Inflammatory macrophage treated with lipopolysaccharide for 1 hour (primary cell): Measurements from ENCODE around the gene MITF.
A peak's percentile ranks its signal among the peaks of the same experiment; 100 is the strongest.

Experiments used
- DNase-seq, 2 donors: peaks; one replicate each; pipeline ENCODE4 v3.0.0-alpha.2; 2020 to 2022

The MITF gene, protein sequence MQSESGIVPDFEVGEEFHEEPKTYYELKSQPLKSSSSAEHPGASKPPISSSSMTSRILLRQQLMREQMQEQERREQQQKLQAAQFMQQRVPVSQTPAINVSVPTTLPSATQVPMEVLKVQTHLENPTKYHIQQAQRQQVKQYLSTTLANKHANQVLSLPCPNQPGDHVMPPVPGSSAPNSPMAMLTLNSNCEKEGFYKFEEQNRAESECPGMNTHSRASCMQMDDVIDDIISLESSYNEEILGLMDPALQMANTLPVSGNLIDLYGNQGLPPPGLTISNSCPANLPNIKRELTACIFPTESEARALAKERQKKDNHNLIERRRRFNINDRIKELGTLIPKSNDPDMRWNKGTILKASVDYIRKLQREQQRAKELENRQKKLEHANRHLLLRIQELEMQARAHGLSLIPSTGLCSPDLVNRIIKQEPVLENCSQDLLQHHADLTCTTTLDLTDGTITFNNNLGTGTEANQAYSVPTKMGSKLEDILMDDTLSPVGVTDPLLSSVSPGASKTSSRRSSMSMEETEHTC

DNA sequence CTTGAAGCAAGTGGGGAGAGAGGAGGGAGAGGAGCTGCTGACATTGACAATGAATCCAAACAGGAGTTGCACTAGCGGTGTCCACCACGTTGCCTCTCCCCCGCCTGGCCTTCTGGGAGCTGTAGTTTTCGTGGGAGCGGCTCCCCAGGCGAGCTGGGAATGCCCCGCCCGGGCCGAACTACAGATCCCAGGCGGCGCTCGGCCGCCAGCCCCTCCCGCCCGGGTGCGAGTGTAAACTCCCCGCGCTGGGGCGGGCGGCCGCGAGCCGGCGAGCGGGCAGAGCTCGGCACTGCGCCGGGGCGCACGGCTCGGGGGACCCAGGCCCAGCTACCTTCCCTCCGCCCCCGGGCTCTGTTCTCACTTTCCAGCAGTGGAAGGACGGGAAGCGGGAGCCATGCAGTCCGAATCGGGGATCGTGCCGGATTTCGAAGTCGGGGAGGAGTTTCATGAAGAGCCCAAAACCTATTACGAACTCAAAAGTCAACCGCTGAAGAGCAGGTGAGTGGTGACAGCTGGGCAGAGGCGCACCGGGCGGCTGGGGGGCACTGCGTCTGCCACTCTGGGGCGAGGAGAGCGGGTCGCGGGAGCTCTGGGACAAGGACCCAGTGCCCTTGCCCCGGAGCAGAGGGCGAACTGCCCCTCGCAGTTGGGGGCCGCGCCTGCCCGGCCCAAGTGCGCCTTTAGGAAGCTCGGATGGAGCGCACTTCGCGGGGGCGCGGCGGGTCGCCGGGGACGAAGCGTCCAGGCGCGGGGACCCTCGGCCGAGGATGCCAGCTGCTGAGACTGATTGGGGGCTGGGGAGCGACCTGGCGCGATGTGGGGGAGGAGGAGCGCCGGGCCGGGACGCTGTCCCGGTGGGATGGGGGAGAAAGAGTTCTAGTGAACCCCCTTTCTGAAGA, at the start of gene MITF:
Gene MITF (plus strand): TSS at position 261 of the 899 bp plus-strand sequence. CDS start 134 bp downstream, at position 395.
- DNase-seq: peak; percentile 93 to 94

DNA sequence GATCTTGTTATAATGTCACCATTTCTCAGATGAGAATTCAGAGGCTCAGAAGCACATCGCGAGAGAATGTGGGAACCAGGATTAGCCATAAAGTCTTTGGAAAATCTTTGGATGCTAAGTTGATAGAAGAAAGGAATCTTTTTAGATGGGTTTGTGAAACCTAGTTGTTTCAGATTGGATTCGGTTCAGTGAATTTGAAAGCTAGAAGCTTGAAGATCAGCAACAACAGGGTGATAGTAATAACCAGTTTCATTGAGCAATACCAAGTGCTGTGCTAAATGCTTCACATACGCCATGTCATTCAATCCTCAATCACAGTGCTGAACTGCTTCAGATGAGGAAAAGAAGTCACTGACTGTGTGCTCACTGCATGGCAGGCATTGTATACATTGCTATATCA, 47.4 kb upstream of the MITF start:
- no peak for DNase-seq

DNA sequence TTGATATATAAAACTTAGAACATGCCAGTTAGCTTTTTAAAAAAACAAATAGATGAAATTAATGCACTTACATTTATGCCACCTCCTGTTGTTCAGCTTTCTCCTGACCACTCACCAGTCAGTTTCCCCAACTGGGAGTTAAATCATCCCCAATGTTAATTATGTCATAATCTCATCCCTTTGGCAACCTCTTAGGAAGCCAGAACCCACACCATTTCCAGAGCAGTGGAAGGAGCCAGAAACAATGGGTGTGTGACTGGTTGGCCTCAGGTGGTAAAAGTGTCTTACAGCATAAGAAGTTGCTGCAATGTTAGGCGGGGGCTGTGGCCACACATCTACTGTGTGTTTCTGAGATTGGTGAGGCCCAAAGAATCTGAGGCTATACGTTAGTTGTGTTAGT, 46.5 kb upstream of the MITF start:
- peak in 1 of 2 donors; percentile 68 for DNase-seq

DNA sequence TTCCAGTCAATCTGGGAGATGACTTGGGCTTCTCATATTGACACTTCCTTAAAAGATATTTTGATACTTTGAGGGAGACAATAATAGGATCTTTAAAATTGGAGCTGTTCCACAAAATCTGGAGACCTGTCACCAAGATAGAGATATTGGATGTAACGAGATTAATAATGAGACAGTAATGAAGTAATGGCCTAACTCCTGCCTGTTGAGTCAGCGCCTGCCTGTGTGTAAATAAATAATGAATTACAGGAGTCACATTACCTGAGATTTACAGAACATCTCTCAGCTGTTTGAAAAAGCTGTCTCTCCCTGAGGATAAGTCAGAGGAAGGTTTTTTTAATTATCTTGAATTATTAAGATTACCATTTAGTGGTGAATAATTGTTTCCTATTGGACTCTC, 43.8 kb upstream of the MITF start:
- no peak for DNase-seq

DNA sequence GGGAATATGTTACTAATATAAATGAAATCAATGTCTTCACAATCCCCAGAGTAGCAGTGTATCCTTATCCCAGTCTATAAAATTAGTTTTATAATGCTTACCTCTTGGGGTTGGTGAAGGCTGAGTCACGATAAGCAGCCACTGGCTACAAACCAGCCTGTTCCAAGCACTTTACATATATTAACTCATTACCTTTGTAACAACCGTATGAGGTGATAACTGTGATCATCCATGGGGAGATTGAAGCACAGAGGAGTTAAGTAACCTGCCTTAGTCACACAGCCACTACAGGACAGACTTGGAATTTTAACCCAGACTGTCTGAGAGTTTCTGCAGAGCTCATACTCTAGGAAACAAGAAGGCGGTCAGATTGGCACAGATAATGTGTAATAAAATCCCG, 43.3 kb upstream of the MITF start:
- DNase-seq: no peak

DNA sequence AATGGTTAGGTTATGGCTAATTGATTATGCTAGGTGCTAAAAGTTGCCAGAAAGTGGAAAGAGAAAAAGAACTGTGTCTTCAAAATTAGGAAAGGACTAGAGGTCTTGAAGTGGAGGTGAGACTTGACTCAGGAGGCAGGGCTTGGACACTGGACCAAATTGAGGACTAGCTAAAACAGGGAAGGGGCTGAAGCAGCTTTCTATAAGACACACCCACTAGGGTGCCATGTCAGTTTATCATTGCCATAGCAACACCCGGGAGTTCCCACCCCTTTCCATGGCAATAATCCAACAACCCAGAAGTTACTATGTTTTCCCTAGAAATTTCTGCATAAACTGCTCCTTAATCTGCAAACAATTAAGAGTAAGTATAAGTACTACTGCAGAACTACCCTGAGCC, 42.9 kb upstream of the MITF start:
- no peak for DNase-seq

DNA sequence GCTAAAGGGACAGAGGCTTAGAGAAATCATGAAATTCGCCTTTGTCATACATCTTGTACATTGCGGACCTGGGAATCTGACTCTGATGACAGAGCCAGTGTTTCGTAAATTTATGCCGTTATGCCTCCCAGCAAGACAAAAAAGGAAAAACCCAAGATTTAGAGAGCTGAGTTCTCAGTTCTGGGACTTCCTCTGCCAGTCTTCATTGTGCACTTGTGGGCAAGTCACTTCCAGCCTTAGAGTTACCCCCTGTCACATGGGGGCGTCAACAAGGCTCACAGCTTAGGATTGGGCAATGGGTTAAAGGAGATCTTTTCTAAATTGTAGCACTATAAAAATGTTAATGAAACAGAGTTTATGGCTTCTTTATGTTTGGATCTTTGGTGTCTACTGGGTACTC, 41.9 kb upstream of the MITF start:
- DNase-seq: peak; percentile 78 to 87

DNA sequence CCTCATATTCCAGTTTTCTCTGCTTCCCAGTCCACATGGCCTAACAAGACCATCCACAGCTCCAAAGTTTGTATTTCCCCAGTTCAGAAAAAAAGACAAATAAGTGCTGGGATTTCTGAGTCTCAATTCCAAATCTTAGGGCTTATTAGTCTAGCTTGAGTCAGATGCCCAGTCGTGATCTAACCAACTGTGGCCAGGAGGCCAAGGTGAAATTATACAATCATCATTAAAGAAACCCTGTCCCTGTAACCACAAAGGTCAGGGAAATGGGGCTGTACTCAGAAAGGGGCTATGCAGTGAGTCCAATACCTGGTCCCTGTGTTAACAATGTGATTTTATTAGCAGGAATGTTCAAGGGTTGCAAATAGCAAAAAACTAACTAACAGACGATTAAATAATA, 40.5 kb upstream of the MITF start:
- DNase-seq: no peak

DNA sequence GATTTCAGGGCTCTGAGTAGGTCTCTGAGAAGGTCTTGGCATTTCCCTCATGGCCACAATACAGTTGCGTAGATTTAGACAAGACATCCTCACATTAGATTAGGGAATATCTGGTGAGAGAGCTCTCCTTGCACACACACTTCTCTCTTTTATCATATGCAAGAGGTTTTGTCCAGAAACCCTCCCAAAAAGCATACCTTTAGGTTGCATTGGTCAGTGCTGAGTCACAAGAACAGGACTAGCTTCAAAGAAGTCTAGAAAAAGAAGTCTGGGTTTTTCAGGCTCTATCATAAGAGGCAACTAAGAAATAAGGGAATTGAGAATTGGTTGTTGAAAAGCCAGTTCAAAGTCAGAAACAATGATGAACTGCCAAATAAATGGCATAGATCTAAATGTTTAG, 40.1 kb upstream of the MITF start:
- no peak for DNase-seq

DNA sequence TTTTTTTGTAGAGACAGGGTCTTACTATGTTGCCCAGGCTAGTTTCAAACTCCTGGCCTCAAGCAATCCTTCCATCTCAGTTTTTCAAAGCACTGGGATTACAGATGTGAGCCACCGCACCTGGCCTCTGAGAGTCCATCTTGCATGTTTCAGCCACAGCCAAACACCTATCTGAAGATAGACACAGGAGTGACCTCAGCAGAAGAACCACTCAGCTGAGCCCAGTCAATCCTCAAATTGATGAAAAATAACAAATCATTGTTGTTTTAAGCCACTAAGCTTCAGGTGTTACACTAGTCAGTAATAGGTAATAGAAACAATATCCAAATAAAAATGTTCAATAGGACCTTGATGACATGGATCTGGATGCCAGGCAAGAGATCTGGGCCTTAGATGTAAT, 38.3 kb upstream of the MITF start:
- no peak for DNase-seq

DNA sequence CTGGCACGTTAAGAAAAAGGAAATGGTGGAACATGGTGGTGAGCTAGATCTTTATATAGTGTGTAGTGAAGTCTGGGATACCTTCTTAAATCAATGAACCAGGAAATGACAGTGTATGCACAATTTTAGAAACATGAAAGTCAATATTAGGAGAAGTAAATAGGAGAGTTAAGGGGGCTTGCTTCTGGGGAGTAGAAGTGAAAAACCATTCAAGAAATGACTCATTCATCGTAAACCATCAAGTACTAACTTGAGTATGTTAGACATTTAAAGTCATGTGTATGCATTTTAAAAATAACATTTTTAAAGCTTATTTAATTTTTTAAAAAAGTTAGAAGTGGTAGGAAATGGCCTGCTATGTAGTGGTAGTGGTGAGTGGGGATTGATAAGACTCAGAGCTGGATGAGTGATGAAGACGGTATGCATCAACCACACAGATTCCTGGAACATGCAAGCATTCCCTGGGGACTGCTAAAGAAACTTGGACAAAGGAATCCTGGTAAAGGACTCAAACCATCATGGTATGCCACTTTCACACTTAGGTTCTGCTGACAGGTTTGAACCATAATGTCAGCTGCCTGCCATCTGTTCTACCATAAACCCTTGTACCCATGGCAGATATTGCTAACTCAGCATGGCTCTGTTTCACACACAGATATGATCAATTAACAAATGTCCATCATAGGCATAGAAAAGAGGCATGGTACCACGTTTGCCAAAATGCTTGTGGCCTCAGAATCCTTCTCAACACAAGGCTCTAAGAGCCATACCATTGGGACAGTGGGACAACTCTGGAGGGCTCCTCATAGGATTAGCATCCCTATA, 28.9 kb upstream of the MITF start:
- DNase-seq: no peak

DNA sequence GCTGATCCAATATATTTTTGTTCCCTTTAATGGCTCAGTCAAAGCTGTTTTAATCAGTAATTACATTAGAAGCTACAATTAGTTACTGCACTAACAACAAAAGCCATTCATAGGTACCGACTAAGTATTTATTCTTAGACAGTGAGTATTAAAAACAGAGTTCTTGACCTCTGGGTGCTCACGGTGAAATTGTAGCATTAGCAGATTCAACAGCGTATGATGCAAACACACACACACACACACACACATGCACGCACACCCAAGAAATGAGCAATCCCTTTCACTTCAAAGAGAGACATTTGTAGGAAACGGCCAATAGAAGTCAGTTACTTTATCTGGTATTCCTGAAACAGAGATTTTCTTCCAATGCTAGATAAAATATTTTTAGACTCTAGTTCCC, 27.0 kb upstream of the MITF start:
- no peak for DNase-seq

DNA sequence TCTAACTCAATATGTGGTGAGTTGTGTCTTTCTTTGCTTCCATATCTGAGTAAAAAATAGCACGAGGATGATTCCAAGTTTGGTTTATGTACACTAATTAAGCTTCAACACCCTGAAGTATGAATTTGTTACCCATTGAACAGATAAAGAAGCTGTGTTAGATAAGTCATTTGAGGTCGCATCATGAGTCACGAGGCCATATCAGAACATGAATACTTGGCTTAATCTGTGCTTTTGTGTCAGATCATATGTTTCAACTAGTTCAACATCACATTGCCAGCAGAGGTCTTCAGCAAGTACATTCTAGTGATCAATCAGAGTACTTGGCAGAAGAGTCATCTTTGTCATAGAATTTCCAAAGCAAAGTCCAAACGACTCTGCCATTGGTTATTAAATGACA, 26.3 kb upstream of the MITF start:
- DNase-seq: no peak

DNA sequence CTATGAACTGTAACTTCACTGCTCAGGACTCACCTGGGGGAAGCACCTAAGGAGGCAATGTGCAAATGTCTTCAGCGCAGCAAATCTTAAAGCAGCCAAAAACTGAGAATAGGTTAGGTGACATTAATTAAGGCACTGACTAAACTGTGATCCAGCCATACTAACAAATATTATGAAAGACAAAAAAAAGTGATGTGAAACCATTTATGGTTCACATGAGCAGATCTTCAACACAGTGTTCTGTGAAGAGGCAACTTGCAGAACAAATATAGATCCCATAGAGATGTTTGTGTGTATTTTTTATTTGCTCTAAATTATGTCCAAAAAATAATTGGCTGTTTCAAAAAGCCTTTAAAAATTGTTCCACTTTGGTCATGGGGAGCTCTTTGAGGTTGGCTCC, 24.1 kb upstream of the MITF start:
- DNase-seq: peak; percentile 44 to 48

DNA sequence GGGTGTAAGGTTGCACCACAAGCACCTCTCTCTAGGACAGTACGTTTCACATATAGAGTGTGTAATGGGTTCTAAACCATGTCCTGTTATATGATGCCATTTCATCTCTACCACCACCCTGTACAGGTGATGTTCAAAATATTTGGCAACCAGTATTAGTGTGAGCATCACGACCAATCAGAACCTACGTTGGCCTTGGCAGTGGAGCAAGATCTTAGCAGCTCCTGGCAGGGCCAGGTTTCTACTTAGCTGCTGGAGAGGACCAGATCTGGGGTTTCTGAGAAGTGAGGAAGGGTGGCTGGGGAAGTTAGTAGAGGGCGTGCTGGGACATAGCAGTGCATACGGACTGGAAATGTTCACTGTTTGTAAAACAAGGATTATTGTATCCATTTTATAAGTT, 23.1 kb upstream of the MITF start:
- DNase-seq: no peak

DNA sequence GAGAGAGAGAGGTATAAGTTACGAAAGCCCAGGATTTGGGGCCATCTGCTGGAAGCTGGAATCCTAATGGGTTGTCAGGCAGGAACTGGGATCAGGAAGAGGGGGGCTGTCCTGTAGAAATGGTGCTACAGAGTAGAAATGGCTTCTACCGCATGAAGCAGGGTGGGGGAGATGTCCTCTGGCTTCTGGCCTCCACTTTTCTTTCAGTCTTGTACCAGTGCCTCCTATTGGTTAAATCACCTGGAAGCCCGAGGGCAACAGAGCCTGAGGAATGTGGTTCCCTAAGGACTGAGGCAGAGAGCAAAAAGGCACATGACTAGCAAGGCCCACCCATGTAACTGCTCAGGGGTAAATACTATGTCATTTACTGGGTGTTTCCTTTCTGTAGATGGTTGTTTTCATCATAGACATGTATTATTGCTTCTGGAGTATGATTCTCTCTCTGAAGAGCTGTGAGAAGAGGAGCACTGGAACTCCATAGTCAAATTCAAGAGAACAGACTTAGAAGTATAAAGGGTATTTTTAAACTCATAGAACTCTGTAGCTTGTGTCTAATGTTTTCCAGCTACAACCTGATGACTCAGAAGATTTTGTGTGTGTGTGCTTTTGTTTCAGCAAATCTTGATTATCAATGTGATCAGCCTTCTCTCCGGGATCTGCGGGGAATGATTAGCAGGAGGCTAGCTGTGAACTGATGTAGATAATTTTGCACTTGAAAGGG, 20.2 kb upstream of the MITF start:
- DNase-seq: no peak

DNA sequence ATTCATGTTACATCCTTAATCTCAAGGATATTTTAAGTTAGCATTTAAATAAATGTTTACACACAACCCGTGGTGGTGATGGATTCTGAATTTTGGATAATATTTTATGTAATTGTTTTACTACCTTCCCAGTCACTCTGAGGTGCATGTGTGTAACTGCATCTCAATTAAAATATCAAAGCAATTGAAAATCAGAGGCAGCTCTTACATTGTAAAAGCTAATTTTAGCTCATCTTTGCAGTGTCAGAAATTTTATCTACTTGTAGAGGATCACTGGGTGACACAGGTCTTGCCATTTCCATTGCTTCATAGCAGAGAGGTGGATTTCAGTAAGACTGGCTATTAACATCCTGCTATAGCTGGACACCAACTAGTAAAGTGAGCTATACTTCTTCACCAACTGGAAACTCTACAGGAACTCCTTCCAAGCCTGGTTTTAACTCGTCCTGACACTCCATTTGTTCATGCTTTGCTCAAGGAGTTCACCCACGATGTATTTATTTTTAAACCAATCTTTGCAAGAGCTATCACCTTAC, 19.6 kb upstream of the MITF start:
- no peak for DNase-seq

DNA sequence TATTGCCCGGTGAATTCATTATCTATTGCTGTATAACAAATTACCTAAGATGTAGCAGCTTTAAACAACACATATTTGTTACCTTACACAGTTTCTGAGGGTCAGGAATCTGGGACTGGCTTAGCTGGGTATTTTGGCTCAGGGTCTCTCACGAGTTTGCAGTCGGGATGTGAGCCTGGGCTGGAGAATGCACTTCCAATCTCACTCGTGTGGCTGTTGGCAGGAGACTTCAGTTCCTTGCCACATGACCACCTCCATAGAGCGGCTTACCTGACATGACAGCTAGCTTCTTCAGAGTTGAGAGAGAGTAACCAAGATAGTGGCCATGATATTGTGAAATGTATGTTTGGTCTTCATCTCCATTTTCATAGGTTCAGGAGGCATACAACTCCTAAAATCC, 18.4 kb upstream of the MITF start:
- DNase-seq: no peak

DNA sequence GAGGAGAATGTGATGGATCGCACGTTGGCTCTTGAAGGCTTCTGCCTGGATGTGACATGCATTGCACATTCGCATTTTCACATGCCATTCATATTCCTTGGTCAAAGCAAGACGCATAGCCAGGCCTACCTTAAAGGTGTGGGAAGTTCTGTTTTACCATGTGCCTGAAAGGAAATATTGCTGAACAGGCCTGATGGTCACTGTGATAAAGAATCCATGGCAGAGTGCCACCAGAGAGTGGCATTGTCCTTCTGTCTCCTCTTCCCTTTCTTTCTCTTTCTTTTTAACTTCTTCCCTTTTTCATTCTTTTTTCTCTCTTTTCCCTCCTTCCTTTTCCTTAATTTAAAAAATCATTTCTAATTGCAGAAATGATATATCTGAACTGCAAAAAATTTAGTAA, 15.9 kb upstream of the MITF start:
- no peak for DNase-seq

DNA sequence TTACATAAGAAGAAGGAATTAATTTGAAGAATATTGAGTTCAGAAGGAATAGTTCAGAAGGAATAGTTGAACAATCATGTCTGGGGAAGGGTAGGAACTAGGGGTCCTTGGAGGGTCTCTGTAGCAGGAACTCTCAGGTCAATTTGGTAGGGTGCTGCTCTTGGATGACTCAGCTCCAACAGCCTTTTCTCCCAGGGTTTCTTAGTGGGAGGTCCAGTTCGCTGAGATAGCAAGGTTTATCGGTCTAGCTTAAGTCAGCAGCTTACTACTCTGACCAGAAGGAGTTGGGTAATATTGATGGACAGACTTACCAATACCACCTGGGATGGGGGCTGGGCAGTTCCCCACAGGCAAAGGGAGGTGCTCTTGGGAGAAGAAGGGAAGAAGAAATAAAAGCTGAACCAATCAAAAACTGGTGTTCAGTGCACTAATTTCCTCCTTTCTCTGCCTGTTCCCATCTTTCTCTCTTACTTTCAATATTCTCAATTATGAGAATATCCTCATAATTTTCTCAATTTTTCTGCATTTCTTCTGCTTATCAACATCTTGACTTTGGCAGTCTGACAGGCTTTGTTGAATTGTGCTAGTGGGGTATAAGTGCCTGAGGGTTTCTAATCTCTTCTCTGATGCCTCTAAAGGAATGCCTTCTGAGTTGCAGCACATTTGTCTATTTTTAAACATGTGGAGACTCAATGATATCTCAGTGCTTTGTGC, 14.4 kb upstream of the MITF start:
- DNase-seq: no peak

DNA sequence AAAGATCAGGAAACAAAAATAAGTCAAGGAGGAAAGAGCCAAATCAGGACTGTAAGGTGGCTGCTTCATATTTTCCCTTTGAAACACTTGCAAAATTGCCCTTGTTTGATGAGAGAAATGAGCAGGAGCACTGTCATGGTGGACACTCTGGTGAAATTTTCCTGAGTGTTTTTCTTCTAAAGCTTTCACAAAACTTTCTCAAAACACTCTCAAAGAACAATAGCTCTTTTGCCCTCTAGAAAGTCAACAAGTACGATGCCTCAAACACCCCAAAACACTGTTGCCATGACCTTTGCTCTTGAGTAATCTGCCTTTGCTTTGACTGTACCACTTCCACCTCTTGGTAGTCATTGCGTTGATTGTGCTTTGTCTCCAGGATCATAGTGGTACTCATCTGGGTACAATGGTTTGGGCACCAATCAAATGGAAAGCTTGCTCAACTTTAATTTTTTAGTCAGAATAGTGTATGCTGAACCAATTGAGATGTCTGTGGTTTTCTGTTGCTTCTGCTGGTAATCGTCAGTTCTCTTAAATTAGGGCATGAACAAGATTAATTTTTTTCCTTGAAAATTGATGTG, 13.2 kb upstream of the MITF start:
- DNase-seq: no peak
